Stimulated activated CD4-positive, alpha-beta T cell treated with anti-CD3 and anti-CD28 coated beads, TNF-alpha, amount 100 ng/mL, for 48 hours (primary cell): ENCODE data around the gene KLHDC9.

Experiments used
- DNase-seq, 3 donors: peaks; one replicate each; pipeline ENCODE4 v3.0.0-alpha.2; 2020; ENCODE audit warnings: low read depth in 3 of 3

KLHDC9 gene

DNA sequence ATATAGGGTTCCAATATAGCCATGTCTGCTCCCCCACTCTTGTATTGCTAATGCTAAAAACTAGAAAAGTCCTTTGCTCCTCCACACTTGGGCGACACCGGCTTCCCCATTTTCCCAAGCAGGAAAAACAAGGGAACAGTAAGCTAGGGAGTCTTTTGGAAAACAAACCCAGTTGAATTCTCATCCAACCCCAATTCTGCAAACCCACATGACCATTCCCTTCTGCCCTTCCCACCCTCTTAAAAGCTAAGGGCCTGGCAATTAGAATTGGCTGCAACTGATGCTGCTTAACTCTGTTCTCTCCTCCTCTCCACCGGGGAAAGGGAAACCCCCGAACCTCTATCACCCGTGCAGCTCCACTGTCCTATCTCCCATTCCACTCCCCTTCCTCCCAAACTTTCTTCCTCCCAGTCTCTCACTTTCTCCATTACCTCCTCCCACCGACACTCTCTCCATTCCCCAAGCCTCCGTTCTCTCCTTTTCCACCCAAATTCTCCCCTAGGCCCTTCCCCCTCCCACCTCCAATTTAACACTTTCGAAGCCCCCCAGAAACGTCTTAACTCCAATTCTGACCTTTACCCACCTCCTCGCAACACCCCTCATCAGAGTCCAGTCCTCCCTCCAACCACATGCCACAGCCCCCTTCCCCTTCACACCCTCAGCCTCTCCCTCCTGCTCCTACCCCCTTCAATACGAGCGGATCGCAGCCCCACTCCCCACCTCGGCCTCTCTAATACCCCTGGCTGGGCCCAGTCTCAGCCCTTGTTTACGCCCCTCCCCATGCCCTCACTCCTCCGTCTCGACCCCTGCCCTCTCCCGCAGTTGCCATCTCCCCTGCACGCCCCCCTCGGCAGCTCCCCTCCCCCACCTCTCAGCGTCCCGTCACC is 33.6 kb downstream of the KLHDC9 start:
- no peak for DNase-seq

- DNase-seq, result peak; percentile 80 to 90 (median 88)
Observed at GRCh38 chr1:161132410-161133219, 34.5 kb downstream of the KLHDC9 start, which contains the start of gene DEDD. TSS of gene DEDD (minus strand) at chr1:161132667. CDS start at chr1:161124462, 8,205 bp downstream.

DNA sequence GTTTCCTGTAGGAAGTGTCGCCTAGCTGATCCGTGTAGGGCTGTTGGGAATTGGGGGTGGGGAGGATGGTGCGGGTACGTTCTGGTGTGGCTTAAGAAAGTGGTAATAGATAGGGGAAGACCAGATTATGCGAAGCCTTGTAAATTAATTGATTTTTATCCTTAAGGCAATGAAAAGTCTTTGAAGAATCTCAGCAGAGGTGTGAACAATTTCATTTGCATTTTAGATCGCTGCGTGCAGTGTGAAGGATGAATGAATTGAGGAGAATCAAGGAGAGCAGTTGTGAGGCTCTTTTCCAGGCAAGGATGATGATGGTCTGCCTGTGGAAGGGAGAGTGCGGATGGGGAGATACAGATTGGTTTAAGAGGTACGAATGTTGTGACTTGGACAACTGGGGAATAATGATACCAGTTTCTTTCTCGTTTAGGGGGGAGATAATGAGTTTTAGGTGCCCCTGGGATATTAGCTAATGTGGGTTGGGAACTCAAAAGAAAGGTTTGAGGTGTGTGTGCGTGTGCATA is 35.1 kb downstream of the KLHDC9 start:
- no peak for DNase-seq

- no peak for DNase-seq
Observed at GRCh38 chr1:161137881-161138280, 39.7 kb downstream of the KLHDC9 start.

- no peak for DNase-seq
Observed at GRCh38 chr1:161138431-161138830, 40.3 kb downstream of the KLHDC9 start.

GRCh38 chr1:161139766-161140165 is 41.6 kb downstream of the KLHDC9 start:
- no peak for DNase-seq

- DNase-seq, result no peak
Observed at GRCh38 chr1:161140755-161141400, 42.7 kb downstream of the KLHDC9 start.

DNA sequence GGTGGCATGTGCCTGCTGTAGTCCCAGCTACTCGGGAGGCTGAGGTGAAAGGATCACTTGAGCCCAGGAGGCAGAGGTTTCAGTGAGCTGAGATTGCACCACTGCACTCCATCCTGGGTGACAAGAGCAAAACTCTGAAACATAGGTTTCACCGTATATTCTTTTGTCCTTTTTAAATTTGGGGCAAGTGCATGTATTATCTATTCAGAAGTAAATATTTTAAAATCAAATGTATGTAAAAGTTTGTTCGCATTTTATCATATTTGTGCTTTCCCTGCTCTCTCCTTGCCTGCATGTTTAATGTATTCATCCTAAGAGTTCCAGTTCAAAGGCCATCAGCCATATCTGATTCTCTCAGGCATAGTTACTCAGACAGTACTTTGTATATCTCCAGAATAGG is 47.7 kb downstream of the KLHDC9 start:
- no peak for DNase-seq
